Measurements from ENCODE around the gene PTH1R.

The PTH1R gene

GRCh38 chr3:46915297-46915822 lies 37.8 kb downstream of the PTH1R start:
- ATAC-seq (ENCODE audit: low read depth): no peak
- no peak overlapping the region for H3K27ac ChIP-seq (ENCODE audit: poor library complexity, severe bottlenecking)

GRCh38 chr3:46916278-46916677 lies 38.8 kb downstream of the PTH1R start:
- TF ChIP-seq, protein P1, sequence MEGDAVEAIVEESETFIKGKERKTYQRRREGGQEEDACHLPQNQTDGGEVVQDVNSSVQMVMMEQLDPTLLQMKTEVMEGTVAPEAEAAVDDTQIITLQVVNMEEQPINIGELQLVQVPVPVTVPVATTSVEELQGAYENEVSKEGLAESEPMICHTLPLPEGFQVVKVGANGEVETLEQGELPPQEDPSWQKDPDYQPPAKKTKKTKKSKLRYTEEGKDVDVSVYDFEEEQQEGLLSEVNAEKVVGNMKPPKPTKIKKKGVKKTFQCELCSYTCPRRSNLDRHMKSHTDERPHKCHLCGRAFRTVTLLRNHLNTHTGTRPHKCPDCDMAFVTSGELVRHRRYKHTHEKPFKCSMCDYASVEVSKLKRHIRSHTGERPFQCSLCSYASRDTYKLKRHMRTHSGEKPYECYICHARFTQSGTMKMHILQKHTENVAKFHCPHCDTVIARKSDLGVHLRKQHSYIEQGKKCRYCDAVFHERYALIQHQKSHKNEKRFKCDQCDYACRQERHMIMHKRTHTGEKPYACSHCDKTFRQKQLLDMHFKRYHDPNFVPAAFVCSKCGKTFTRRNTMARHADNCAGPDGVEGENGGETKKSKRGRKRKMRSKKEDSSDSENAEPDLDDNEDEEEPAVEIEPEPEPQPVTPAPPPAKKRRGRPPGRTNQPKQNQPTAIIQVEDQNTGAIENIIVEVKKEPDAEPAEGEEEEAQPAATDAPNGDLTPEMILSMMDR (IDR thresholded peaks at IDR 0.05; ENCODE audit: poor library complexity, severe bottlenecking): no peak
- peaks cover 6% of the 10 kb centered on the region for H3K9me3 ChIP-seq (ENCODE audit: severe bottlenecking)
- H3K27me3 ChIP-seq (ENCODE audit: insufficient read depth, poor library complexity, severe bottlenecking): no peaks in the 10 kb centered on the region
- H3K4me3 ChIP-seq (ENCODE audit: severe bottlenecking): no peak overlapping the region
- H3K4me1 ChIP-seq (ENCODE audit: insufficient read depth, poor library complexity, severe bottlenecking): peaks cover 10% of the 10 kb centered on the region
- H3K27ac ChIP-seq (ENCODE audit: poor library complexity, severe bottlenecking): no peak overlapping the region
- peaks cover 38% of the 10 kb centered on the region for H3K36me3 ChIP-seq (ENCODE audit: low read depth)
- ATAC-seq (ENCODE audit: low read depth) (no peak), DNase-seq (ENCODE audit: low spot score) (no peak)

More at GRCh38 chr3:46915297-46915822, 37.8 kb downstream of the PTH1R start:
- Histone ChIP-seq H3K36me3 (ENCODE audit: low read depth) (peaks cover 29% of the 10 kb centered on the region), H3K4me3 (ENCODE audit: severe bottlenecking) (no peak overlapping the region), H3K4me1 (ENCODE audit: insufficient read depth, poor library complexity, severe bottlenecking) (peaks cover 10% of the 10 kb centered on the region), H3K27me3 (ENCODE audit: insufficient read depth, poor library complexity, severe bottlenecking) (no peaks in the 10 kb centered on the region), H3K9me3 (ENCODE audit: severe bottlenecking) (peaks cover 6% of the 10 kb centered on the region)
- no peak for DNase-seq (ENCODE audit: low spot score)
- TF ChIP-seq, protein P1 (IDR thresholded peaks at IDR 0.05; ENCODE audit: poor library complexity, severe bottlenecking): no peak

DNA sequence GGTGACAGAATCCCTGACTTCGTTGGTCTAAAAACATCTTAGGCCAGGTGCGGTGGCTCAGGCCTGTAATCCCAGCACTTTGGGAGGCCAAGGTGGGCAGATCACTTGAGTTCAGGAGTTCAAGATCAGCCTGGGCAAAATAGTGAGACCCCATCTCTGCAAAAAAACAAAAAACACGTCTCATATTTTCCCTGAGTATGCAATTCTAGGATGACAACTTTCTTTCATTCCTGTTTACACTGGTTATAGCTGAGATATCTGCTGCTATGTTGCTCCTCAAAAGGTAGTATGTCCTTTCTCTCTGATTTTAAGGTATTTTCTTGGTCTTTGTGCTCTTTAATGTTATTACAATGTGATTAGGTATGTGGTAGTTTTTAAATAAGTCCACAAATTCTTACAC lies 39.3 kb downstream of the PTH1R start:
- Histone ChIP-seq H3K4me1 (ENCODE audit: insufficient read depth, poor library complexity, severe bottlenecking) (peaks cover 10% of the 10 kb centered on the region), H3K9me3 (ENCODE audit: severe bottlenecking) (peaks cover 6% of the 10 kb centered on the region), H3K4me3 (ENCODE audit: severe bottlenecking) (no peak overlapping the region), H3K27ac (ENCODE audit: poor library complexity, severe bottlenecking) (no peak overlapping the region), H3K36me3 (ENCODE audit: low read depth) (peaks cover 43% of the 10 kb centered on the region), H3K27me3 (ENCODE audit: insufficient read depth, poor library complexity, severe bottlenecking) (no peaks in the 10 kb centered on the region)
- ATAC-seq (ENCODE audit: low read depth) (no peak), DNase-seq (ENCODE audit: low spot score) (no peak)
- TF ChIP-seq, protein P1 (IDR thresholded peaks at IDR 0.05; ENCODE audit: poor library complexity, severe bottlenecking): no peak

GRCh38 chr3:46917257-46917656 lies 39.7 kb downstream of the PTH1R start:
- Histone ChIP-seq H3K27ac (ENCODE audit: poor library complexity, severe bottlenecking) (no peak overlapping the region), H3K4me3 (ENCODE audit: severe bottlenecking) (no peak overlapping the region), H3K4me1 (ENCODE audit: insufficient read depth, poor library complexity, severe bottlenecking) (peaks cover 10% of the 10 kb centered on the region), H3K27me3 (ENCODE audit: insufficient read depth, poor library complexity, severe bottlenecking) (no peaks in the 10 kb centered on the region), H3K36me3 (ENCODE audit: low read depth) (peaks cover 46% of the 10 kb centered on the region), H3K9me3 (ENCODE audit: severe bottlenecking) (peaks cover 6% of the 10 kb centered on the region)
- TF ChIP-seq, protein P1 (IDR thresholded peaks at IDR 0.05; ENCODE audit: poor library complexity, severe bottlenecking): no peak
- ATAC-seq (ENCODE audit: low read depth) (no peak), DNase-seq (ENCODE audit: low spot score) (peak; percentile 23)

DNA sequence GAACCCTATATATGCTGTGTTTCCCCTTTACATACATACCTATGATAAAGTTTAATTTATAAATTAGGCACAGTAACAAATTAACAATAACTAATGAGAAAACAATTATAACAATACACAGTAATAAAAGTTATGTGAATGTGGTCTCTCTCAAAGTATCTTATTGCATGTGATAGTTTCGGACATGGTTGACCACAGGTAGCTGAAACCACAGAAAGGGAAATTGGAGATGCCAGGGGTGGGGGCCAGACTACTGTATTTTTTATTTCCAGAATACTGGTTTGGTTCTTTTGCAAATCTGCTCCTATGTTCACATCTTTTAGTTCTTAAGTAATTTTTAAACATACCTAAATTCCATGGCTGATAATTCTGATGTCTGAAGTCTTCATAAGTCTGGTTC lies 40.7 kb downstream of the PTH1R start:
- H3K36me3 ChIP-seq (ENCODE audit: low read depth): peaks cover 56% of the 10 kb centered on the region
- TF ChIP-seq, protein P1 (IDR thresholded peaks at IDR 0.05; ENCODE audit: poor library complexity, severe bottlenecking): no peak
- no peak overlapping the region for H3K4me3 ChIP-seq (ENCODE audit: severe bottlenecking)
- peaks cover 6% of the 10 kb centered on the region for H3K9me3 ChIP-seq (ENCODE audit: severe bottlenecking)
- H3K4me1 ChIP-seq (ENCODE audit: insufficient read depth, poor library complexity, severe bottlenecking): peaks cover 10% of the 10 kb centered on the region
- ATAC-seq (ENCODE audit: low read depth) (no peak), DNase-seq (ENCODE audit: low spot score) (no peak)
- no peak overlapping the region for H3K27ac ChIP-seq (ENCODE audit: poor library complexity, severe bottlenecking)
- no peaks in the 10 kb centered on the region for H3K27me3 ChIP-seq (ENCODE audit: insufficient read depth, poor library complexity, severe bottlenecking)
